H1 (cell line): ENCODE results near the gene DLG4. TPM values are rescaled to one million over a fixed set of nuclear protein-coding genes. Genes with fewer than 3 reads are reported as not detected.

ENCODE experiments used
- CTCF ChIA-PET: fragments of 300-600 bp; sonication (Branson Sonifier 250); formaldehyde crosslinking; loops from one replicate; lab custom pipeline; 2021; ENCODE audit not compliant: partially characterized antibody; lab: Charles Lee
- POLR2A ChIA-PET: fragments of 300-600 bp; sonication (Branson Sonifier 250); formaldehyde crosslinking; loops from one replicate; lab custom pipeline; 2021; ENCODE audit warnings: inconsistent platforms; ENCODE audit not compliant: partially characterized antibody; lab: Charles Lee
- DNase-seq, 2 experiments: peaks; one replicate each; pipeline versions ENCODE4 v3.0.0 to v3.0.0-alpha.2; 2010 to 2022; ENCODE audit warnings: low spot score in 2 of 2, low read depth in 1 of 2, mixed read lengths in 1 of 2
- FAIRE-seq: peaks from 2 replicates; lab custom pipeline; 2011; peaks lifted over from hg19 to GRCh38; lab: Jason Lieb, UNC
- H2AFZ ChIP-seq: 2 replicates; pipeline ENCODE4 v1.8.1; 2012; ENCODE audit warnings: low read length, inconsistent platforms
- H2AK5ac ChIP-seq: 2 replicates; pipeline ENCODE4 v1.6.1; 2013; ENCODE audit warnings: low read depth, low read length
- H2BK120ac ChIP-seq: replicated peaks from 2 replicates; pipeline ENCODE3; 2013; ENCODE audit warnings: low read depth, low read length, inconsistent platforms
- H2BK12ac ChIP-seq: 2 replicates; pipeline ENCODE4 v1.6.1; 2013; ENCODE audit warnings: low read depth, low read length
- H2BK15ac ChIP-seq: 2 replicates; pipeline ENCODE4 v1.6.1; 2013; ENCODE audit warnings: low read length
- H2BK20ac ChIP-seq: 2 replicates; pipeline ENCODE4 v1.6.1; 2013; ENCODE audit warnings: low read length
- H2BK5ac ChIP-seq: 2 replicates; pipeline ENCODE4 v1.6.1; 2013; ENCODE audit warnings: low read depth, low read length
- H3K14ac ChIP-seq: 2 replicates; pipeline ENCODE4 v1.6.1; 2013; ENCODE audit warnings: inconsistent platforms; ENCODE audit not compliant: insufficient read length
- H3K18ac ChIP-seq: 2 replicates; pipeline ENCODE4 v1.6.1; 2013; ENCODE audit warnings: low read length; ENCODE audit errors: extremely low read depth
- H3K23ac ChIP-seq: 2 replicates; pipeline ENCODE4 v1.6.1; 2013; ENCODE audit warnings: inconsistent platforms; ENCODE audit not compliant: insufficient read length
- H3K23me2 ChIP-seq: 2 replicates; pipeline ENCODE4 v1.6.1; 2013; ENCODE audit warnings: low read depth, low read length
- H3K27ac ChIP-seq: 2 replicates; pipeline ENCODE4 v1.6.1; 2011; ENCODE audit warnings: low read depth, low read length, inconsistent platforms
- H3K27me3 ChIP-seq, 4 experiments: replicated peaks in 1 of 4; 1 replicate in 1 of 4; 2 replicates in 3 of 4; pipeline versions ENCODE4 v1.6.1 to v1.8.1; 2011 to 2013; ENCODE audit warnings: low read length in 3 of 4, mild to moderate bottlenecking in 3 of 4, inconsistent platforms in 2 of 4, mixed read lengths in 2 of 4, moderate library complexity in 1 of 4; ENCODE audit not compliant: control insufficient read depth in 3 of 4, insufficient read depth in 3 of 4; ENCODE audit errors: extremely low read depth in 1 of 4
- H3K36me3 ChIP-seq, 4 experiments: 2 replicates each; pipeline versions ENCODE4 v1.6.1 to v1.8.1; 2011 to 2013; ENCODE audit warnings: mild to moderate bottlenecking in 4 of 4, low read length in 3 of 4, moderate library complexity in 2 of 4, control low read depth in 1 of 4, inconsistent platforms in 1 of 4; ENCODE audit not compliant: insufficient read depth in 4 of 4, control insufficient read depth in 2 of 4
- H3K4ac ChIP-seq: replicated peaks from 2 replicates; pipeline ENCODE3; 2013; ENCODE audit warnings: low read length, low read depth, mixed read lengths, inconsistent platforms; ENCODE audit not compliant: insufficient read length
- H3K4me1 ChIP-seq, 4 experiments: replicated peaks in 1 of 4; 1 replicate in 1 of 4; 2 replicates in 3 of 4; pipeline versions ENCODE4 v1.6.1 to v1.8.1; 2011 to 2013; ENCODE audit warnings: low read length in 3 of 4, inconsistent platforms in 2 of 4, mixed read lengths in 1 of 4; ENCODE audit not compliant: insufficient read depth in 4 of 4, control insufficient read depth in 3 of 4
- H3K4me2 ChIP-seq, 2 experiments: 2 replicates each; pipeline versions ENCODE4 v1.6.1 to v1.8.1; 2011 to 2013; ENCODE audit warnings: low read depth in 2 of 2, low read length in 2 of 2, control low read depth in 1 of 2, inconsistent platforms in 1 of 2, mild to moderate bottlenecking in 1 of 2; ENCODE audit not compliant: insufficient read depth in 1 of 2
- H3K4me3 ChIP-seq, 4 experiments: fragments of 200-600, 300-600 bp in 1 of 4; sonication (generic), shearing (Covaris generic), sonication (Bioruptor Twin) in 1 of 4; 2 replicates each; pipeline versions ENCODE4 v1.5.1 to v1.8.1; 2011 to 2016; ENCODE audit warnings: low read length in 4 of 4, low read depth in 3 of 4, control low read depth in 2 of 4, inconsistent platforms in 2 of 4, mild to moderate bottlenecking in 2 of 4, mixed read lengths in 1 of 4, moderate library complexity in 1 of 4; ENCODE audit not compliant: insufficient read depth in 2 of 4; ENCODE audit errors: extremely low read depth in 1 of 4
- H3K56ac ChIP-seq: replicated peaks from 2 replicates; pipeline ENCODE3; 2013; ENCODE audit warnings: low read depth, mild to moderate bottlenecking, mixed read lengths, low read length, inconsistent platforms; ENCODE audit not compliant: insufficient read length
- H3K79me1 ChIP-seq: 2 replicates; pipeline ENCODE4 v1.6.1; 2013; ENCODE audit warnings: low read depth, low read length, control low read depth
- H3K79me2 ChIP-seq, 2 experiments: 2 replicates each; pipeline versions ENCODE4 v1.6.1 to v1.8.1; 2012 to 2013; ENCODE audit warnings: low read length in 2 of 2, mild to moderate bottlenecking in 2 of 2, inconsistent platforms in 1 of 2; ENCODE audit not compliant: insufficient read depth in 2 of 2, control insufficient read depth in 1 of 2
- H3K9ac ChIP-seq, 4 experiments: replicated peaks in 1 of 4; 1 replicate in 1 of 4; 2 replicates in 3 of 4; pipeline versions ENCODE4 v1.6.1 to v1.8.1; 2011 to 2013; ENCODE audit warnings: low read depth in 3 of 4, low read length in 3 of 4, control low read depth in 2 of 4, mild to moderate bottlenecking in 2 of 4, moderate library complexity in 2 of 4, inconsistent platforms in 1 of 4; ENCODE audit errors: extremely low read depth in 1 of 4
- H3K9me3 ChIP-seq, 2 experiments: 2 replicates each; pipeline versions ENCODE4 v1.6.1 to v1.8.1; 2012 to 2013; ENCODE audit warnings: mild to moderate bottlenecking in 2 of 2, moderate library complexity in 2 of 2, control low read depth in 1 of 2, inconsistent platforms in 1 of 2, low read depth in 1 of 2, low read length in 1 of 2, mixed read lengths in 1 of 2; ENCODE audit not compliant: insufficient read depth in 2 of 2
- H4K20me1 ChIP-seq, 2 experiments: replicated peaks in 1 of 2; 2 replicates each; pipeline versions ENCODE3 to v1.8.1; 2011 to 2013; ENCODE audit warnings: inconsistent platforms in 2 of 2, low read length in 2 of 2, mild to moderate bottlenecking in 1 of 2; ENCODE audit not compliant: insufficient read depth in 2 of 2, control insufficient read depth in 1 of 2
- H4K5ac ChIP-seq: 2 replicates; pipeline ENCODE4 v1.6.1; 2013; ENCODE audit warnings: low read length, low read depth, mixed read lengths, inconsistent platforms; ENCODE audit not compliant: insufficient read length
- H4K8ac ChIP-seq: 2 replicates; pipeline ENCODE4 v1.8.0; 2013; ENCODE audit warnings: mild to moderate bottlenecking, moderate library complexity, low read length, inconsistent platforms; ENCODE audit not compliant: insufficient read depth; ENCODE audit errors: extremely low read depth
- H4K91ac ChIP-seq: replicated peaks from 2 replicates; pipeline ENCODE3; 2013; ENCODE audit warnings: low read length, mixed read lengths, inconsistent platforms; ENCODE audit not compliant: insufficient read length
- CHD2 ChIP-seq: IDR thresholded peaks from 2 replicates; pipeline ENCODE4 v1.6.1; 2012; ENCODE audit warnings: low read length, improper control_type of control experiment
- E2F6 ChIP-seq: IDR thresholded peaks from 2 replicates; pipeline ENCODE4 v1.6.1; 2012; ENCODE audit warnings: inconsistent platforms
- EZH2 ChIP-seq: fragments of 200-600 bp; sonication (generic); IDR thresholded peaks from 2 replicates; pipeline ENCODE4 v1.7.1; 2012; ENCODE audit warnings: low read depth, mild to moderate bottlenecking, moderate library complexity, low read length, inconsistent platforms; ENCODE audit not compliant: severe bottlenecking
- SUZ12 ChIP-seq: fragments of 200-600 bp; sonication (generic); IDR thresholded peaks from 2 replicates; pipeline ENCODE4 v1.6.1; 2012; ENCODE audit warnings: mild to moderate bottlenecking, inconsistent platforms, low read length, moderate library complexity, mixed read lengths
- TAF7 ChIP-seq: optimal IDR thresholded peaks from 2 replicates; pipeline ENCODE3; 2011; ENCODE audit warnings: low read depth, mild to moderate bottlenecking, inconsistent platforms, low read length, moderate library complexity, borderline replicate concordance
- WGBS, 2 experiments: shearing (Covaris generic) in 1 of 2; methylation state at CpG; one replicate each; pipeline versions ENCODE4 v1.1.6 to v1.1.7; 2013 to 2015; ENCODE audit warnings: low lambda C conversion rate in 2 of 2, mixed read lengths in 2 of 2, inconsistent platforms in 1 of 2, low coverage in 1 of 2, missing lambda C conversion rate in 1 of 2; ENCODE audit not compliant: insufficient replicate concordance in 2 of 2, insufficient coverage in 1 of 2, insufficient read length in 1 of 2; ENCODE audit errors: extremely low coverage in 1 of 2, missing lambda C conversion rate in 1 of 2; 5-methylcytosine and 5-hydroxymethylcytosine counted together
- polyA plus RNA-seq, 7 experiments: library from polyadenylated mRNA; depleted of rRNA in 3 of 7; stranded (reverse) in 5 of 7; unstranded in 2 of 7; fragments of >200 nt in 5 of 7; fragments of 200-250 nt in 2 of 7; gene quantifications; 1 replicate in 5 of 7; 2 replicates in 1 of 7; 4 replicates in 1 of 7; pipeline versions ENCODE4 v1.2.1 to v1.2.3, GENCODE V29; 2011 to 2013; ENCODE audit warnings: missing spikeins in 2 of 7, mixed read lengths in 2 of 7
- total RNA-seq: library from RNA; stranded (reverse); fragmentation: NEBNext Ultra II Directional; extraction: Animal tissue kit (Norgen Biotek cat#: 25700); gene quantifications from 2 replicates; pipeline ENCODE4 v1.2.1, GENCODE V29; 2021

Gene DLG4
- total and polyA plus RNA-seq, 2 of the 8 experiments (the other 6 are each of a cell fraction or from before 2014, with no cell fraction given), result 18.9 to 45.9 TPM

GRCh38 chr17:7216242-7217112 lies 3.2 kb downstream of the DLG4 start:
- Histone ChIP-seq H2AFZ (no peak overlapping the region), H3K18ac (no peak overlapping the region), H3K56ac (no peak overlapping the region), H3K9me3 (no peaks in the 10 kb centered on the region), H3K23me2 (peaks cover 28% of the 10 kb centered on the region; the same call in 1 of the 2 replicates), H3K4me3 (peak overlapping the region; percentile 40 to 75 (median 51)), H3K36me3 (0 out of 8 replicates have a peak, but pooled peaks cover 0 to 4% (median 0%) of the 10 kb centered on the region in 4 experiments), H2BK120ac (no peak overlapping the region), H3K27ac (no peak overlapping the region), H3K14ac (no peak overlapping the region), H4K8ac (no peak overlapping the region), H2BK12ac (0 out of 2 replicates have a peak overlapping the region, but pooled peaks have one; percentile 43), H3K4ac (no peak overlapping the region), H3K4me2 (peak overlapping the region; percentile 69 to 79), H2BK20ac (no peak overlapping the region), H4K5ac (no peak overlapping the region), H3K79me2 (peaks cover 0 to 28% of the 10 kb centered on the region in 2 experiments; a peak in 2 of 4 replicates), H2BK15ac (0 out of 2 replicates have a peak overlapping the region, but pooled peaks have one; percentile 81), H3K79me1 (peaks cover 3% of the 10 kb centered on the region; the same call in 1 of the 2 replicates), H3K4me1 (peaks cover 6 to 46% (median 24%) of the 10 kb centered on the region in 4 experiments), H3K9ac (peak overlapping the region in 1 of 4 experiments; percentile 39; a peak in 3 of 7 replicates), H3K27me3 (no peaks in the 10 kb centered on the region), H3K23ac (no peak overlapping the region), H2AK5ac (no peak overlapping the region), H2BK5ac (peak overlapping the region; percentile 82; the same call in 1 of the 2 replicates), H4K91ac (no peak overlapping the region), H4K20me1 (peaks cover 4 to 5% of the 10 kb centered on the region in 2 experiments)
- WGBS, 2 experiments, result 30% methylated on average over 7 of the region's 7 CpGs; no CpG with 5 or more reads in 1 of the 2 experiments
- FAIRE-seq (no peak), DNase-seq (no peak)
- TF ChIP-seq SUZ12 (no peak), EZH2 (no peak), E2F6 (no peak), CHD2 (no peak), TAF7 (no peak)
- POLR2A ChIA-PET, result interaction anchor here (0.7 to 3.7 kb wide), 4 partner anchors 11 to 45 kb away, joined by 3 to 22 read pairs (median 5); partner anchors contain the start of genes CLDN7 and DVL2
- CTCF ChIA-PET, result interaction anchor here (1.0 kb wide), 1 partner anchor 172 kb away, joined by 3 read pairs; no protein-coding TSS in a partner anchor
